Measurements from ENCODE around the gene OR1F1. TPM values are rescaled to one million over a fixed set of nuclear protein-coding genes. Genes with fewer than 3 reads are reported as not detected.
"Not testable (repeated sequence)": the region's sequence is repeated elsewhere in the genome, so short reads cannot be mapped to it uniquely, and the experiment has no call there.

The OR1F1 gene
- total RNA-seq, 2 experiments from 2014 or later: not detected

DNA sequence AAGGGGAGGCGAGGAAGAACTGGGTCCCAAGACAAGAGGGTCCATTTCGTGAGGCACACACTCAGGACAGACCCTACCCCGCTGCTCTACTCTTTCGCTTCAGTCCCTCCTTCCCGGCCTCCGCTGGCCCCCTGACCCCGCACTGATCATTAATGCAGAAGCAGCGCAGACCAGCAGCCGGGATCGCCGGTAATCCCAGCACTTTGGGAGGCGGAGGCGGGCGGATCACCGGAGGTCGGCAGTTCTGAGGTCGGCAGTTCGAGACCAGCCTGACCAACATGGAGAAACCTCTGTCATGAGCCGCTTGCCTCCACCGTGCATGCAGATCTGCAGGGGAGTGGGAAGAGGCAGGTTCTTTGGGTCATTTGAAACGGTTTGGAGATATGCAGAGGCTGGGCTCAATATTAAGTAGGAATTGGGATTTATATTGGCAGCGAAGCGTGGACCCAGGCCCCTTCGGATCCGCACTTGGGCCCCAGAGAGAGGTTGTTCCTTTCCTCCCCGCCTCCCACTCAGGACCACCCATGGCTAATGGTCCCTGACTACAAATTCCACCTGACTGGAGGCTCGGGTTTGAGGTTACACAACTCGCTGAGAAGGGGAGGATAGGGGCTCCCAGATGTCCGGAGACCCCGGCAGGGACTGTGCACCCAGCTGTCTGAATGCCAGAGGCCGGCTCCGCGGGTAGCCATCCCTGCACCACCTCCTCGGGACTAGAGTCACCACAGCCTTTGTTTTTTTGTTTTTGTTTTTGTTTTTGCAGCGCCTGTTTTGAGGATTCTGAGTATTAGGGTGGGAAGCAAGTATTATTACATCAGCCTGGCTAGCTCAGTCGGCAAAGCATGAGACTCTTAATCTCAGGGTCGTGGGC is 23.6 kb upstream of the OR1F1 start:
- peaks cover 1% of the 10 kb centered on the region for H3K27me3 Mint-ChIP-seq
- no peaks in the 10 kb centered on the region for H3K9me3 Mint-ChIP-seq (ENCODE audit: low read depth)
- peaks cover 15% of the 10 kb centered on the region for H3K4me1 Mint-ChIP-seq
- no peaks in the 10 kb centered on the region for H3K36me3 Mint-ChIP-seq (ENCODE audit: low read depth)
- intact Hi-C loops (cut with DNase I, micrococcal nuclease): no loop called here
- ATAC-seq: no peak
- CTCF ChIA-PET: interaction anchor here (0.5 to 2.1 kb wide), 8 partner anchors 10 to 136 kb away, joined by 3 to 15 read pairs (median 4); no protein-coding TSS in a partner anchor
- no peak overlapping the region for H3K27ac Mint-ChIP-seq
- no peak for DNase-seq
- POLR2A ChIA-PET: no interaction called here
- H3K4me3 Mint-ChIP-seq: no peak overlapping the region

DNA sequence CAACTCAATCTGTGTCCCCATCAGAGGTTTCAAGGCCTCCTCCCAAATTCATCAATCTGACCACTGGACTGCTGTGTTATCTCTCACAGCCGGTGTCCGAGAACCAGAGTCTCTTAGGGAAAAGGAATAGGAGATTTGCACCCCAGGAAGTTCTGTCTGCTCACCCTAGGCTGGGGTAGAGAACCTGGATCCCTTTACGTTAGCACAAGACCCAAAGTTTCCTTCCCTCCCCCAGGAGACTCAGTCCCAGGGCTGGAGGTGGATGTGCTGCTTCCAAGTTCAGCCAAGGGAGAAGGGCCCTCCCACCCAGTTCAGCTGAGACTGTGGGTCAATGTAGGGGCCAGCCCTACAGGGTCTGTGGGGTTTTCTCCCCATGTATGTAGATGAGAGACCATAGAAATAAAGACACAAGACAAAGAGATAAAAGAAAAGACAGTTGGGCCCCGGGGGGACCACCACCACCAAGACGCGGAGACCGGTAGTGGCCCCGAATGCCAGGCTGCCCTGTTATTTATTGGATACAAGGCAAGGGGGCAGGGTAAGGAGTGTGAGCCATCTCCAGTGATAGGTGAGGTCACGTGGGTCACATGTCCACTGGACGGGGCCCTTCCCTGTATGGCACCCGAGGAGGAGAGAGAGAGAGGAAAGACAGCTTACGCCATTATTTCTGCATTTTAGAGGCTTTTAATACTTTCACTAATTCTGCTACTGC is 22.7 kb upstream of the OR1F1 start:
- ChIA-PET POLR2A (no interaction called here), CTCF (interaction anchor here (0.5 to 2.1 kb wide), 11 partner anchors 9 to 136 kb away, joined by 3 to 15 read pairs (median 4); partner anchors contain the start of gene ZNF213)
- no peak for DNase-seq
- Mint-ChIP-seq H3K27me3 (peaks cover 2% of the 10 kb centered on the region), H3K9me3 (ENCODE audit: low read depth) (no peaks in the 10 kb centered on the region), H3K36me3 (ENCODE audit: low read depth) (no peaks in the 10 kb centered on the region), H3K4me1 (peaks cover 10% of the 10 kb centered on the region), H3K4me3 (peak overlapping the region; percentile 32), H3K27ac (peak overlapping the region; percentile 68)
- ATAC-seq: no peak
- intact Hi-C loops (cut with DNase I, micrococcal nuclease): loop anchor here in 1 of 2 experiments (5.0 kb wide), 1 partner anchor 68 kb away; the partner anchor contains the start of gene ZSCAN10

DNA sequence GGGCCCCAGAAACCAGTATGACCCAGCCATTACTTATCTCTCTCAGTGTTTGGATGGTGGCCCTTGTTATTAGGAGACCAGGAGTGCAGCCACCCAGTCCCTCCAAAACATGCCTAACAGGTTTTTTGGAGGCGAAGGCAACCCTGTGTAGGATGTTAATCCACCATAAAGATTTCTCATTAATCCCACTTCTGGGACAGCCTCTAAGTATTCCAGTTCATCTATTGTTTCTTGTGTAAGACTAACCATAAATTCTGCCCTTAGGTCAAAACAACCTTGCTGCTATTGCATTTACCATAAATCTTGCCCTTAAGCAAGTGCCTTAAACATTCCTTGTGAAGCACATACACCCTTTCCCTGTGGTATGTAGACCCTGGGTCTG is 21.5 kb upstream of the OR1F1 start:
- POLR2A ChIA-PET: no interaction called here

DNA sequence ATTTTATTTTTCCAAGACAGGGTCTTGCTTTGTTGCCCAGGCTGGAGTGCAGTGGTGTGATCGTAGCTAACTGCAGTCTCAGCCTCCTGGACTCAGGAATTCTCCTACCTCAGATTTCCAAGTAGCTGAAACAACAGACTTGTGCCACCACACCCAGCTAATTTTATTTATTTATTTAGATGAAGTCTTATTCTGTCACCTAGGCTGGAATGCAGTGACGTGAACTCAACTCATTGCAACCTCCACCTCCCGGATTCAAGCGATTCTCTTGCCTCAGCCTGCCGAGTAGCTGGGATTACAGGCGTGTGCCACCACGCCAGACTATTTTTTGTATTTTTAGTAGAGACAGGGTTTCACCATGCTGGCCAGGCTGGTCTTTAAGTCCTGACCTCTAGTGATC is 19.3 kb upstream of the OR1F1 start:
- Mint-ChIP-seq H3K4me1 (peaks cover 30% of the 10 kb centered on the region), H3K27me3 (peaks cover 20% of the 10 kb centered on the region)
- POLR2A ChIA-PET; H3K9me3 Mint-ChIP-seq (ENCODE audit: low read depth); ATAC-seq; H3K4me3 Mint-ChIP-seq; DNase-seq; H3K27ac Mint-ChIP-seq; H3K36me3 Mint-ChIP-seq (ENCODE audit: low read depth): not testable (repeated sequence)
- CTCF ChIA-PET: interaction anchor here (0.6 to 4.2 kb wide), 11 partner anchors 9 to 141 kb away, joined by 3 to 27 read pairs (median 5); partner anchors contain the start of gene ZSCAN10
- intact Hi-C loops (cut with DNase I, micrococcal nuclease): loop anchor here in 1 of 2 experiments (5.0 kb wide), 1 partner anchor 71 kb away; the partner anchor contains the start of gene ZSCAN10

More for the DNA sequence above, 21.5 kb upstream of the OR1F1 start:
- H3K27me3 Mint-ChIP-seq: peaks cover 11% of the 10 kb centered on the region
- no peak overlapping the region for H3K4me3 Mint-ChIP-seq
- ATAC-seq (no peak), DNase-seq (no peak)
- H3K36me3 Mint-ChIP-seq (ENCODE audit: low read depth): no peaks in the 10 kb centered on the region
- H3K27ac Mint-ChIP-seq: no peak overlapping the region
- CTCF ChIA-PET: interaction anchor here (0.7 to 2.1 kb wide), 8 partner anchors 31 to 137 kb away, joined by 3 to 15 read pairs (median 4); partner anchors contain the start of gene ZNF213
- H3K9me3 Mint-ChIP-seq (ENCODE audit: low read depth): no peaks in the 10 kb centered on the region
- peaks cover 17% of the 10 kb centered on the region for H3K4me1 Mint-ChIP-seq
- intact Hi-C loops (cut with DNase I, micrococcal nuclease): loop anchor here (1.0 to 5.0 kb wide), 5 partner anchors 32 to 107 kb away; partner anchors contain the start of gene ZSCAN10 (in 1 of the 2)

DNA sequence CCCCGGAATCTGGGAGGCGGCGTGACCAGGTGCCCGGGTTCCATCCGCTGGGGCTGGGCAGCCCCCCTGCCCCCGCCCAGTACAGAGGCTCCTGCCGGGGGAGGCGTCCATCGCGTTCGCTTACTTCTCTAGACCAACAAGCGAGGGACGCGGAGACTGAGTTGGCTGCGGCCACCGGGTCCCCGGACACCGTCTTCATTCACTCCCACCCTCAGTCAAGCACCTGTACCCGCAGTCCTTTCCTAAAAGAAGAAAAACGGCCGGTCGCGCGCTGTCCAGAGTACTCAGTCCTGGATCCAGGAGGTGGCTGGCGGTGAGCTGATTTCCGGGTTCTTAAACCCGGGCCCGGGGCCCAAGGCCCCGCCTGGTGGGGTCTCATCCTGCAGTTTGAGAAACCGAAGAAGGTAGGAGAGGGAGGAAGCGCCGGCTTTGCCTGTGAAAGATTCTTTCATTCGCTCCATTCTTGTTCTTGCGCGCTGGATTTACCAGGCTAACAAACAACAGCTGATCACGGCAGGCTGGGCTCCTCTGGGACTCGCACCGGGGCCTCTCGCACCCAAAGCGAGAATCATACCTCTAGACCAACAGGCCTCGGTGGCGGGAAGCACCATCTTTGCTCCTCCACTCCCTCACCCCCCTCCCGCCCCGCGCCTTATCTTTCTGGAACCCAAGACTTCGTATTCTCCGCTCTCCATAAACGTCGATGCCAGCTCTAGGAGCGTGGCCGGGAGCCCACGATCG is 17.4 kb upstream of the OR1F1 start:
- DNase-seq: peak; percentile 65
- no peaks in the 10 kb centered on the region for H3K36me3 Mint-ChIP-seq (ENCODE audit: low read depth)
- H3K4me1 Mint-ChIP-seq: peaks cover 36% of the 10 kb centered on the region
- no peaks in the 10 kb centered on the region for H3K9me3 Mint-ChIP-seq (ENCODE audit: low read depth)
- peaks cover 33% of the 10 kb centered on the region for H3K27me3 Mint-ChIP-seq
- POLR2A ChIA-PET: interaction anchor here (0.9 to 1.1 kb wide), 2 partner anchors 18 to 21 kb away, joined by 3 to 4 read pairs; no protein-coding TSS in a partner anchor
- peak overlapping the region; percentile 62 for H3K4me3 Mint-ChIP-seq
- CTCF ChIA-PET: interaction anchor here (0.7 to 4.2 kb wide), 9 partner anchors 11 to 143 kb away, joined by 3 to 27 read pairs (median 5); no protein-coding TSS in a partner anchor
- H3K27ac Mint-ChIP-seq: no peak overlapping the region
- intact Hi-C loops (cut with DNase I, micrococcal nuclease): loop anchor here (1.0 to 5.0 kb wide), 4 partner anchors 11 to 332 kb away; partner anchors contain the start of gene CLUAP1 (in 1 of the 2)
- ATAC-seq: peak; percentile 10

DNA sequence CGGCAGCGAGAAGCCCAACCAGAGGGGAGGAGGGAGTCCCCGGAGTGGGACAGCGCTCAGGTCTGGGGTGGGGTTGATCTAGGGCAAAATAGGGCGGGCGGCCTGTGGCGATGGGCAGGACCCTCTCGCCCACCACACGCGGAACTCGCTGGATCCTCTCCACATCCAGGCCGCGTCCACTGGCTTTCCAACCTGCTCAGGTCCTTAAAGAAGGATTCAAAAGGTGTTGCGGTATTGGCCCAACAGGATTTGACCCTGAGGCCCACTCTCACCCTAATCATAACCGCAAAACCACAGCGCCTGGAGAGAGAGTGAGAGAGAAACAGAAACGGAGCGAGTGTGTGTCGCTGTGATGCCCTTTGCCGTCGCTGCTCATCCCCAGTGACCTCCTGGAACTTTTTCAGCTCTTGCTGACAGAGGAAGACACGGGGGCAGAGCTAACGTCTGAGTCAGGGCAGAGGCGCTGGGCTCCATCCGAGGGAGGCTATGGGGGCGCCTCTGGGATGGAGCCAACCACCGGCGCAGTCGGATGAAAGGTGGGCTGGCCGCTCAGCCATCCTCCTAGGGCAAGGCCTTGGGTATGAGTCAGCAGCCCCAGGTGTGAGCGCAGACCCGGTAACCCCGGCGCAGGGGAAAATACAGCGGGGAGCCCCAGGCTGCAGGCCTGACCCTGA is 16.7 kb upstream of the OR1F1 start:
- Mint-ChIP-seq H3K4me1 (peaks cover 37% of the 10 kb centered on the region), H3K9me3 (ENCODE audit: low read depth) (no peaks in the 10 kb centered on the region), H3K36me3 (ENCODE audit: low read depth) (peaks cover 3% of the 10 kb centered on the region), H3K4me3 (peak overlapping the region; percentile 62), H3K27me3 (peaks cover 38% of the 10 kb centered on the region), H3K27ac (peak overlapping the region; percentile 74)
- intact Hi-C loops (cut with DNase I, micrococcal nuclease): loop anchor here (1.0 to 5.0 kb wide), 4 partner anchors 12 to 331 kb away; partner anchors contain the start of gene CLUAP1 (in 1 of the 2)
- ATAC-seq: peak; percentile 74
- DNase-seq: peak; percentile 81
- ChIA-PET CTCF (interaction anchor here (0.7 to 4.2 kb wide), 18 partner anchors 11 to 333 kb away, joined by 3 to 27 read pairs (median 4); partner anchors contain the start of gene ZNF213), POLR2A (no interaction called here)

DNA sequence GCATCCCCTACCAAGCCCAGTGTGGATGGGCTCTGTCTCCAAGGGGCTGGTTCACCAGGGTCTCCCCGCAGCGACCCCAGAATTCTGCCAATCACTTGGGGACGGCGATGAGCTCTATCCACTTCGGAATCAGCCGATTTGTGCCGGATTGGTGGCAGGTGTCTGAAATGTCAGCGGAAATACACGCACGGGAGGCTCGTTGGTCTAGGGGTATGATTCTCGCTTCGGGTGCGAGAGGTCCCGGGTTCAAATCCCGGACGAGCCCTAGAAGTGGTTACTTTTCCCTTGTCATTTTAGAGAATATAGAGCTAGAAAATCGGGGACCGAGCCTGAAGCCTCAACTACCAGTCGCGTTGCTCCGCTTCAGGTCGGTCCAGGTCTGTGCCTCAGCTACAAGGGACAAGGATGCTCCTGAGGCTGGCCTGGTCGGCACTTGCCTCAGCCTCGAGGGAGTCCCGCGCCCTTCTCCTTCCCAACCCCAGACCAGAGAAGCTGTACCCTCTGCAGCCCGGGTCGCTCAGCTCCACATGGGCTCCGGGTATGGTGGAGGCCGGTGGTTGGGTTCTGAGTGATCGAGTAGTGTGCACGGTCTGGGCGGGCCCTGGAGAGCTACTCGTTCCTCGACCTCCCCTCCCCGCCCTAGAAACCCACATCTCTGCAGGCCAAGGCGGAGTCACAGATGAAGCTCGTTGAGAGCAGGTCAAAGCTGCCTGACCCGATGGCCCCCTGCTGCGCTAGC is 16.0 kb upstream of the OR1F1 start:
- Mint-ChIP-seq H3K4me3 (peak overlapping the region; percentile 62), H3K27me3 (peaks cover 42% of the 10 kb centered on the region), H3K36me3 (ENCODE audit: low read depth) (peaks cover 3% of the 10 kb centered on the region), H3K27ac (peak overlapping the region; percentile 74), H3K9me3 (ENCODE audit: low read depth) (no peaks in the 10 kb centered on the region), H3K4me1 (peaks cover 37% of the 10 kb centered on the region)
- DNase-seq (peak; percentile 79), ATAC-seq (peak; percentile 47)
- ChIA-PET CTCF (interaction anchor here (0.7 to 3.6 kb wide), 18 partner anchors 10 to 332 kb away, joined by 3 to 14 read pairs (median 3); partner anchors contain the start of gene ZNF213), POLR2A (interaction anchor here (0.6 kb wide), 1 partner anchor 207 kb away, joined by 6 read pairs; no protein-coding TSS in a partner anchor)
- intact Hi-C loops (cut with DNase I, micrococcal nuclease): loop anchor here (1.0 to 5.0 kb wide), 4 partner anchors 13 to 330 kb away; partner anchors contain the start of gene CLUAP1 (in 1 of the 2)

DNA sequence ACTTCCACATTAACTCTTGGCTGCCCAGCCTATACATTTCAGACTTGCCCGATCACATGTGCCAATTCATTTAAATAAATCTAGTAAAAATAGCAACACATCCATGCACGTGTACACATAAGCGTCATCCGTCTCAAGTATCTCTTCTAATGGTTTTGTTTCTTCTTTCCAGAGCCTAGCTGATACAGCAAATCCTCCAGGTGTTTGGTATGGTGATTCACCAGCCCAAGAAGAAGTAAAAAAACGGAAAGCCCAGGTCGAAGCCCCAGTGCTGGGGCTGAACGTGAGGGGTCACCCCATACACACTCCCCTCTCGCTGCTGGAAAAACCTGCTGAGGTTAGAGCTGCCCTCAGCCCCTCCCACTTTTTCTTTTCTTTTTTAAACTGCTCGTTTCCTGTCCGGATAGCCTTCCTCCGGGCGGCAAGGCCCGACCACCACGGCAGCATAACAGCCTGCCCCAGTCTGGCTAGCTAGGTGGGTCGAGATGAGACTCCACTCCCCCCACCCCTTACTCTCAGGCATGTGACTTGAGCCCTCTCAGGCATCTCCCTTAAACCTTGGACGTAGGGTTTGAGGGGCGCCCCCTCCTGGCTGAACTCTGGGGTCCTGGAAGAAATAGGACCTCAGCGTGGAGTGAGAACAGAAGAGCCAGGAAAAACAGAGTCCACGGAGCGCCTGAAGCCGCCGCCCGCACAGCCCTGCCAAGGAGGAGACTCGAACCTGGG is 13.9 kb upstream of the OR1F1 start:
- DNase-seq: peak; percentile 61
- peak; percentile 10 for ATAC-seq
- H3K4me1 Mint-ChIP-seq: peaks cover 37% of the 10 kb centered on the region
- H3K9me3 Mint-ChIP-seq (ENCODE audit: low read depth): no peaks in the 10 kb centered on the region
- peaks cover 51% of the 10 kb centered on the region for H3K27me3 Mint-ChIP-seq
- ChIA-PET POLR2A (interaction anchor here (0.6 kb wide), 2 partner anchors 15 to 291 kb away, joined by 3 read pairs; no protein-coding TSS in a partner anchor), CTCF (interaction anchor here (0.6 to 1.2 kb wide), 5 partner anchors 9 to 334 kb away, joined by 3 to 4 read pairs (median 3); no protein-coding TSS in a partner anchor)
- H3K4me3 Mint-ChIP-seq: peak overlapping the region; percentile 47
- H3K27ac Mint-ChIP-seq: peak overlapping the region; percentile 26
- intact Hi-C loops (cut with DNase I, micrococcal nuclease): loop anchor here (1.0 to 5.0 kb wide), 3 partner anchors 9 to 328 kb away; partner anchors contain the start of genes CLUAP1 (in 1 of the 2) and OR1F1 (in 1 of the 2)
- peaks cover 3% of the 10 kb centered on the region for H3K36me3 Mint-ChIP-seq (ENCODE audit: low read depth)
